SKM-1 treated with dmso at 0.1 percent for 144 hours (cell line): Measurements from ENCODE around the gene ACTA1.
A peak's percentile ranks its signal among the peaks of the same experiment; 100 is the strongest.
"Not testable (repeated sequence)": the region's sequence is repeated elsewhere in the genome, so short reads cannot be mapped to it uniquely, and the experiment has no call there.

Experiments
- DNase-seq: peaks from one replicate; lab custom pipeline; 2025; ENCODE audit not compliant: unreplicated experiment; lab: John Stamatoyannopoulos, UW

Gene ACTA1

DNA sequence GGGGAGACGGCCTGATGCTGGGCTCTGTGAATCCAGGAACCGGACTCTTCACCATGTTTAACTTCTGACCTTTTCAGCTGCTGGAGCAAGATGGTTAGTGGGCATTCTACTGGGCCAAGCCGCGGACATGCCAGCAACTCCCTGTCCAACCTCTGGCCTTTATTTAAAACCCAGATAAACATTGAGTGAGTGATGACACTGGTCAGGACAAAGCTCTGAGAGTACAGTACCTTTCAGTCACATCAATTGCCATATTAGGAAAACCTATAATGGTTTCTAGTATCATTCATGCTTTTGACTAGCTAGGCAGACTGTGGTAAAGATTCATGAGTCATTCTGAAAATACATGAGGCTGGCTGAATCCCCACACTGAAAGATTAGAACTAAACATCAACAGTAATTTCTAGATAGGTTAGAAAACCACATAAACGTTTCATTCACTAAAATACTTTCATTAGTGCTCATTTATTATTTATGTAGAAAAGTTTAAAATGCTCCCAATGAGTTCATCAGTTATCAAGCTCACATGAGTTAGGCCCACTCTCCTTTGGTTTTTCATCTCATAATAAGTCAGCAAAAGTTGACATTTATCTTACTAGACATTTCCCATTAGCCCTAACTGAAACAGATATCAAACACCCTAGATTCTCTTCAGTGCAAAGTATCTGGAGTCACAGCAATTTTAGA is 7.1 kb upstream of the ACTA1 start:
- DNase-seq, result no peak

DNA sequence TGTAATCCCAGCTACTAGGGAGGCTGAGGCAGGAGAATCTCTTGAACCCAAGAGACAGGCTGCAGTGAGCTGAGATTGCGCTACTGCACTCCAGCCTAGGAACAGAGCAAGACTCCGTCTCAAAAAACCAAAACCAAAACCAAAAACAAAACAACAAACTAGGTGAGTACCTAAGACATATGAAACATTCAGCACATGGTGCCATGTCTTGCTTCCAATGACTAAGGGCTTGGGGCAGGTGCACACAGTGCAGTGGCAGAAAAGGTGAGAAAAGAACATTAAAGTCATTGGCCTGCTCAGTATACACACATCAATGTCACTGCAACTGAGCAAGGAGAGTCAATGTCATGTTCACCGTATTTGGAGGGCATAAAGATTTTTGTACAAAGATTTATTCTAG is 4.1 kb upstream of the ACTA1 start:
- DNase-seq, result no peak

DNA sequence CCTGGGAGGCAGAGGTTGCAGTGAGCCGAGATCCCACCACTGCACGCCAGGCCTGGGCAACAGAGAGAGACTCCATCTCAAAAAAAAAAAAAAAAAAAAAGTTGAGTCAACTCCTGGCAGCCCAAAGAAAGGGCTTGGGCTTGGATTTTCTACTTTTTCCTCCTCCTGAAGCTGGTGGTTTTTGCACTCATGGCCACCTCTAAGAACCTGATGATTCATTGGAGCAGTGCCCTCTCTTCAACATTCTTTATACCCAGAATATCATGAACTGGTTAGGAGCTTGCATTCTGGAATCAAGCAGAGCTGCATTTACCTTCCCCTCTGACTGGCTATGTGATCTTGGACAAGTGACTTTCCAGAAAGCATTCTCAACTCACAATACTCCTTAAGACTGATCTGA is 3.5 kb upstream of the ACTA1 start:
- no peak for DNase-seq

DNA sequence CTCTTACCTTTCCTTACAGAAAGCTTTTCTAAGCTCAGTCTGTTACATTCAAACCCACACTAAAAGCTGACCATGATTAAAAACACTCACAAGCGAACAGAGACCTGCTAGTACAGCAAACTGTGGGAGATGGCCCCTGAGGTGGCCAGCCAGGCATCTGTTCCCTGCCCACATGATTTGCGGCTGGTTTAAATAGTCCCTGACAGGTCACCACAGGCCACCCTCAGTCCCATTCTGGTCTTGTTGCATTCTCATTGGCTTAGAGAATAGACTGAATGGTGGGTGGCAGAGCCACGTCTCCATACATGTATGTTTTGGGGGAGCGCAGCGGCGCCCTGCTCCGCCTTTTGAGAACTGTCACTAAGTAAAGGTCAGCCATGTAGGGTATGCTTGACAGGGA is 2.3 kb upstream of the ACTA1 start:
- DNase-seq, result no peak

DNA sequence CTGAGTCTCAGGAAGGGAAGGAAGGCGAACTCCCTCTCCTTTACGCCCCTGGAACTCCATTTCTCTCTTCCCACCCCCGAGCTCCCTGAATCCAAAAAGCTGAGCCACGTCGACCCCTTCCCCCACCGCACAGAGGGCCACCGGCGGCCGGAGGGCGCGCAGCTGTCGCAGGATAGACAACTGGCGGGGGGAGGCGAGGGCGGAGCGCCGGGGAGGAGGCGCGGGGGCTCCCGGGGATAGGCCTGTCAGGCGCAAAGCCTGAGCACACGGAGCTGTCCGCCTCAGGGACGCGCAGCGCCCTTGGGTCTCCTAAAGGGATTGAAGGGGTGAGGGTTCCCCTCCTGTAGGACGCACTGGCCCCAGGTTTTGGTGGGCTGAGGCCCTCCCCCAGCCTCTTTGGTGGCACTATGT is 752 bp upstream of the ACTA1 start:
- no peak for DNase-seq

DNA sequence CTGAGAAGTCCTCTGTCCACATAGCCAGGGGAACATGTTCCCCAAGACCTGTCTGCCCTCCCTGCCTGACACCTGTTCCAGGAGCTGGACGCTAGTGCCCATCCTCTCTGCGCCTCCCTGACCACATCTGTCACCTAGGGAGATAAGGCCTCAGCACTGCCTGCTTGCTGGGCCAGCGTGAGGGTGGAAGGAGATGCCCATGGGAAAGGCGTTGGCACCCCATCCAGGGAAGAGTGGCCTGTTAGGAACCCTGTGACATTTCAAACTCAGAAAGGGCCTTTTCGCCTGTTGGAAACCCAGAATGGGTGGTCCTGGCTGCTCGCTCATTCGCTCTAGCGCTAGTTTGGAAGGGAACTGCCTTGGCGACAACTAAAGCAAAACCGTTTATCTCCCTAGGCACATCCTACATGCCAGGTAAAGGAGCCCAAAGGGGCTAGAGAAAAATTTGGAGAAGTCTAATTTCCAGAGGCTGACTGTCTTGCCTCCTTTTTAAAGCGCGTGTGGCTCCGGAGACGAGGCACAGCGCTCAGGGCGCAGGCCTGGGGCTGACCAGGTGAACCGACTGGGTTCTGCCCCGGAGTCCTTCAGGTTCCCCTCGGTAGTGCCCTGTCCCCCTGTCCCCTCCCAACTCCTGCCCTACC is 410 bp downstream of the ACTA1 start:
- DNase-seq, result no peak

DNA sequence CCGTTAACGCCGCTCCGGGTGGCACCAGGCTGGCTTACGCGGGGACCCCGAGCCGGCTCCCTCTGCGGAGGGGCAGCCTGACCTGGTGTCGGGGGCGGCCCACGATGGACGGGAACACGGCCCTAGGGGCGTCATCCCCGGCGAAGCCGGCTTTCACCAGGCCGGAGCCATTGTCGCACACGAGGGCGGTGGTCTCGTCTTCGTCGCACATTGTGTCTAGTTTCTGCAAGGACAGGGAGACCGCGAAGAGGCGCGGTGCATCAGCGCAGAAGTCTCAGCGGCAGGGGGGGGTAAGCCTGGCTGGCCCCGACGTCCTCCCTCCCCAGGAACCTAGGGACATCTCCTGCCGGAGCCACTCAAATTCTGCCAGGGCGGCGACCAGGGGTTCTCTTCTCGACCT is 989 bp downstream of the ACTA1 start:
- DNase-seq, result no peak

DNA sequence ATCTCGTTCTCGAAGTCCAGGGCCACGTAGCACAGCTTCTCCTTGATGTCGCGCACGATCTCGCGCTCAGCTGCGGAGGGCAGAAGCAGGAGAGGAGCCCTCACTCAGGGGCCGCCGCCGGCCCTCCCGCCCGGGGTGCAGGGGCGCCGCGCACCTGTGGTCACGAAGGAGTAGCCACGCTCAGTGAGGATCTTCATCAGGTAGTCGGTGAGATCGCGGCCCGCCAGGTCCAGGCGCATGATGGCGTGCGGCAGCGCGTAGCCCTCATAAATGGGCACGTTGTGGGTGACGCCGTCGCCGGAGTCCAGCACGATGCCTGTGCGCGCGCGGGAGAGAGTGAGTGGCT is 1.8 kb downstream of the ACTA1 start:
- DNase-seq, result no peak

DNA sequence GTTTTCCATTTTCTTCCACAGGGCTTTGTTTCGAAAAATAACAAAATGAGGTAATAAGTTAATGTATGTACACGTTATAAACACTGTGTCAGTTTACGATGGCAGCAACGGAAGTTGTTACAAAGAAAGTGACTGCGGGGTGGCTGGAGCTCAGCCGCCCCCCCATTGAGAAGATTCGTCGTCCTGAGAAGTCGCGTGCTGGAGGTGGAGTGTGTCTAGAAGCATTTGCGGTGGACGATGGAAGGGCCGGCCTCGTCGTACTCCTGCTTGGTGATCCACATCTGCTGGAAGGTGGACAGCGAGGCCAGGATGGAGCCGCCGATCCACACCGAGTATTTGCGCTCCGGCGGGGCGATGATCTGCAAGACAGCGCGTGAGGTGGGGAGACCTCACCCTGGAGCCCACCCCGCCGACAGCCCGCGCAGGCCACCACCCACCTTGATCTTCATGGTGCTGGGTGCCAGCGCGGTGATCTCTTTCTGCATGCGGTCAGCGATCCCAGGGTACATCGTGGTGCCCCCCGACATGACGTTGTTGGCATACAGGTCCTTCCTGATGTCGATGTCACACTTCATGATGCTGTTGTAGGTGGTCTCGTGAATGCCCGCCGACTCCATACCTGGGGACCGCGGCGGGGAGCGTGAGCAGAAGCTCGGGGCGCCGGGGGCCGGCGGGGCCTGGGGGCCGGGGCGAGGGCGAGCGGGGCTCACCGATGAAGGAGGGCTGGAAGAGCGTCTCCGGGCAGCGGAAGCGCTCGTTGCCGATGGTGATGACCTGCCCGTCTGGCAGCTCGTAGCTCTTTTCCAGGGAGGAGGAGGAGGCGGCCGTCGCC is 2.4 kb downstream of the ACTA1 start:
- DNase-seq, result no peak

DNA sequence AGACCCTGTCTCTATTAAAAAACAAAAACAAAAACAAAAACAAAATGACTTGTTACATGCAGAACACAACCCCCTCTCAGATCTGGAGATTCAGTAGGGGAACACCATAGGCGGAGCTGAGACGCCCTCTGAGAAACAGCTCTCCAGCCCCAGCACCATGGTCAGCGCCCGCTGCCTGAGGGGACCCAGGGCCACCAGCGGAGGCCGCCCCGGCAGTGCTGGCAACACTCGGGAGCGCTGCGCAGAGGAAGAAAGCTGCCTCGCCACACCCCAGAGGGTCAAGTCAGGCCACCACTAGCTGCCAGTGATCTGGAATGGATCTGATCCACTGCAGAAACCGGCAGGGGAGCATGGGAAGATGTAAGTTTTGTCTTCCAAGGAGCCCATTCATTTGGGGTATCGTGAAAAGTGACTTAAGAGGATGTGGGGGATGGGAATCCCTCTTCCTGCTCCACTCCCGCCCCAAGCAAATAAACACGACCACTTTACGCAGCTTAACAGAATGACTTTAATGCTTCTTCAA is 3.1 kb downstream of the ACTA1 start:
- DNase-seq, result no peak

DNA sequence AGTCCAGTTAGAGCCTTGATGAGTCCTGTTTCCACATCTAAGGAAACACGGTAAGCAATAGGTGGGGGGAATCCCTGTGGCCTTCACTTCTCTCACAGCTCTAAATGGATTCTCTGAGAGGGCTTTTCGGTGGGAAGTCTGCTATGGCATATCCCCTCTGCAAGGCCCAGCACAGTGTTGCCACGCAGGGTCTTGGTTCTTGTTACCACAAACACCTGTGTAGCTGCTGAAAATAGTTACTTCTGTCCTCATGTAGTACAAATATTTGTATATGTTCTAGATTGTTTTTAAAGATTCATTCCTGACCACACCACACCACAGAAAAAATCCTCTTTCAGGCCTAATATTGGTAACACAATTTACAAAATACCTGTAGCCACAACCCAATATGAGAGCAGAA is 5.6 kb downstream of the ACTA1 start:
- no peak for DNase-seq

DNA sequence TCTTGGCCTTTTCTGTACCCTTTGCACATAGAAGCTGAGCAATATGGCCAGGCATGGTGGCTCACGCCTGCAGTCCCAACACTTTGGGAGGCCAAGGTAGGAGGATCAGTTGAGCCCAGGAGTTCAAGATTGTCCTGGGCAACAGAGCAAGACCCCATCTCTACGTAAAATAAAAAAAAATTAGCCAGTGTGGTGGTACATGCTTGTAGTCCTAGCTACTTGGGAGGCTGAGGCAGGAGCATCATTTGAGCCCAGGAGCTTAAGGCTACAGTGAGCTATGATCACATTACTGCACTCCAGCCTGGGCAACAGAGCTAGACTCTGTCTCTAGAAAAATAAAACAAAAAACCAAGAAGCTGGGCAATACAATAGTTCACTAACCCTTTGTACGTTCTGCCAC is 6.3 kb downstream of the ACTA1 start:
- no peak for DNase-seq

DNA sequence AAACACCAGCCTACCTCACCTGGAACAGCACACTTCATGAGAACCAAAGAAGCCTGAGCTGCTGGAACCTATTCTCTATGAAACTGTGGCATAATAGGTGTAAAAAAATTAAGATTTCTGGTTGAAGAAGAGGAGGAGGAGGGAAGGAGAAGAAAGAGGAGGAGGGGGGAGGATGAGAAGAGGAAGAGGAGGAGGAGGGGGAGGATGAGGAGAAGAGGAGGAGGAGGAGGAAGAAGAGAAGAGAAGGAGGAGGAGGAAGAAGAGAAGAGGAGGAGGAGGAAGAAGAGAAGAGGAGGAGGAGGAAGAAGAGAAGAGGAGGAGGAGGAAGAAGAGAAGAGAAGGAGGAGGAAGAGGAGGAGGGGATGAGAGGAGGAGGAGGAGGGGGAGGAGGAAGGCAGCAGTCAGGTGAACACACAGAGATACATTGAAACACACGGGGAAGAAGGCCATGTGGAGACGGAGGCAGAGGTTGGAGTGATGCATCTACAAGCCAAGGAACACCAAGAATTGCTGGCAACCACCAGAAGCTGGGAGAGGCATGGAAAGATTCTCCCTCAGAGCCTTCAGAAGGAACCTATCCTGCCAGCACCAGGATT is 8.2 kb downstream of the ACTA1 start:
- no peak for DNase-seq

DNA sequence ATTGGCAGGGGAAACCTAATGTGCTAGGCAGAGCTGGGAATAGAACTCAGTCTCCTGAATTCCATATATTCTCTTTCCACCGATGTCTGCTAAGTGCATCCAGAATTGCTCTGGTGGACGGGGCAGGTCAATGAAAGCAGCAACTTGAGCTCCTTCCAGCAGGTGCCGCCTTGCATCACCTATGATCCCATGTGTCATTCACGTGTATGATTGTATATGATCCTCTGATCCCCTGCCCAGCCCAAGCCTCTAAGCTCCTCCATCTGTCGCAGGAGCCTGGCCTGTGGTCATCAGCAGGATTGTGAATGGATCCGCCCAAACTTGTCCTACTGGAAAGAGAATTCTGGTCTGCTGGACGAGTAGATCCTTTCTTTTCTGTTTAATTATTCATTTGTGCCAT is 13.1 kb downstream of the ACTA1 start:
- no peak for DNase-seq

DNA sequence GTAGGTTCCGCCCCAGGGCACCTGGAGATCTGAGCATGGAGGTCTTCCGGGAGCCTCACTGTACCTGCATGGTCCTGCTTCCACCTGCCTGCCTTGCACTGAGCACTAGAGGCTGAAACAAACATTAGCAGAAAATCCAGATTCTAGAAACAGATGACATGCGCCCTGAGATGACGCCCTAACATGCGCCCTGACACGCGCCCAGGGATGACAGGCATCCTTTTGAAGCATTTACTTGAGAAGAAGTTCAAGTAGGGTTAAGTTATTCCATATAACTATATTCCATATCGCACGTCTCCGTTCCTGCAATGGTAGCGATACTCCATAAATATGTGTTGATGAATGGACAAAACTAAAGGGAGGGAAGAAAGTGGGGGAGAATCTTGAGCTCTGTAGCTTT is 13.7 kb downstream of the ACTA1 start:
- no peak for DNase-seq

DNA sequence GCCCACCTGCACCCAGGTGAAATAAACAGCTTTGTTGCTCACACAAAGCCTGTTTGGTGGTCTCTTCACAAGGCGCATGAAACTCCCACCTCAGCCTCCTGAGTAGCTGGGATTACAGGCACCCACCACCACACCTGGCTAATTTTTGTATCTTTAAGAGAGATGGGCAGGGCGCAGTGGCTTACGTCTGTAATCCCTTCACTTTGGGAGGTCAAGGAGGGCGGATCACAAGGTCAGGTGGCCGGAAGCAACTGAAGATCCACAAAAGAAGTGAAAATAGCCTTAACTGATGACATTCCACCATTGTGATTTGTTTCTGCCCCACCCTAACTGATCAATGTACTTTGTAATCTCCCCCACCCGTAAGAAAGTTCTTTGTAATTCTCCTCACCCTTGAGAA is 15.3 kb downstream of the ACTA1 start:
- DNase-seq, result not testable (repeated sequence)

DNA sequence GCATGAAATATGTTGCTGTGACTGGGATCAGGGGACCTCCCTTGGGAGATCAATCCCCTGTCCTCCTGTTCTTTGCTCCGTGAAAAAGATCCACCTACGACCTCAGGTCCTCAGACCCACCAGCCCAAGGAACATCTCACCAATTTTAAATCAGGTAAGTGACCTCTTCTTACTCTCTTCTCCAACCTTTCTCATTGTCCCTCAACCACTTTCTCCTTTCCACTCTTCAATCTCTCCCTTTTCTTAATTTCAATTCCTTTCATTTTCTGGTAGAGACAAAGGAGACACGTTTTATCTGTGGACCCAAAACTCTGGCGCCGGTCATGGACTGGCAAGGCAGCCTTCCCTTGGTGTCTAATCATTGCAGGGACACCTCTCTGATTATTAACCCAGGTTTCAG is 21.1 kb downstream of the ACTA1 start:
- DNase-seq, result not testable (repeated sequence)

DNA sequence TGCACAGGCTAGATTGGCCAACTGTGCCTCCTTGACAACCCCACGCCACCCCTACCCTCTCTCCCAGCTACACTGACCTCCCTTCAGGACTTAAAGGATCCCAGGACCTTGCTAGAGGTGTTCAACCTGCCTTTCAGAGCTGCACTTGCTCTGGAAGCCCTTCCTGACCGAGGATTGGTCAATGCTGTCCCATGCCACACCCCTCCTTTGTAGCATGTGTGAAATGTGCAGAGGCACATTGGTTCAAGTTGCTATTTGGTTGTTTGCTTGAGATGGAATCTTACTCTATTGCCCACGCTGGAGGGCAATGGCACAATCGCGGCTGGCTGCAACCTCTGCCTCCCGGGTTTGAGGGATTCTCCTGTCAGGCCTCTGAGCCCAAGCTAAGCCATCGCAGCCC is 21.8 kb downstream of the ACTA1 start:
- DNase-seq, result no peak

DNA sequence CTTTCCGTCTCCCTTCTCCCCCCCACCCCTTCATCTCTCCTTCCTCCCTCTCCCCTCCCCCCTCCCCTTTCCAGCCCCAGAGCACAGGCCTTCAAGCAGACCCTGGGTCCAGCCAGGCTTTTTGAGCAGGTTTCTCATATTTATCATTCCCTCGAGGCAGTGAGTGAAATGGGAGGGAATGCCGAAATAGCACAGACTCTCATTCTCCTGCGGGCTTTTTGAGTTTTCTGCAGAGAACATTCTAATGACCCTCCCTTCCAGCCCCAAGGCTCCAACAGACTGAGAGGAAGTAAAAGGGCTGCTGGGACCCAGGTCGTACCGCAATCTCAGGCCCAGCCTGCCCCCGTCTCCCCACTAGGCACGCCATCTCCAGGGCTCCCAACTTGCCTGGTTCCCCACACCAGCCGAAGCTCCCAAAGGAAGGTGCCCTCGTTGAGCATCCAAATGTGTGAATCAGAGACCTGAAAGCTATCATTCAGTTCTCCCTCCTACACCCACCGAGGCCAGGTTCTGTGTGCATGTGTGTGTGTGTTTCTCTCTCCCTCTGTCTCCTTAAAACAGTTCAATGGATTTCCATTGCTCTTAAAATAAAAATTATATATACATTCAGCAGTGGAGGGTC is 22.3 kb downstream of the ACTA1 start:
- DNase-seq, result no peak

DNA sequence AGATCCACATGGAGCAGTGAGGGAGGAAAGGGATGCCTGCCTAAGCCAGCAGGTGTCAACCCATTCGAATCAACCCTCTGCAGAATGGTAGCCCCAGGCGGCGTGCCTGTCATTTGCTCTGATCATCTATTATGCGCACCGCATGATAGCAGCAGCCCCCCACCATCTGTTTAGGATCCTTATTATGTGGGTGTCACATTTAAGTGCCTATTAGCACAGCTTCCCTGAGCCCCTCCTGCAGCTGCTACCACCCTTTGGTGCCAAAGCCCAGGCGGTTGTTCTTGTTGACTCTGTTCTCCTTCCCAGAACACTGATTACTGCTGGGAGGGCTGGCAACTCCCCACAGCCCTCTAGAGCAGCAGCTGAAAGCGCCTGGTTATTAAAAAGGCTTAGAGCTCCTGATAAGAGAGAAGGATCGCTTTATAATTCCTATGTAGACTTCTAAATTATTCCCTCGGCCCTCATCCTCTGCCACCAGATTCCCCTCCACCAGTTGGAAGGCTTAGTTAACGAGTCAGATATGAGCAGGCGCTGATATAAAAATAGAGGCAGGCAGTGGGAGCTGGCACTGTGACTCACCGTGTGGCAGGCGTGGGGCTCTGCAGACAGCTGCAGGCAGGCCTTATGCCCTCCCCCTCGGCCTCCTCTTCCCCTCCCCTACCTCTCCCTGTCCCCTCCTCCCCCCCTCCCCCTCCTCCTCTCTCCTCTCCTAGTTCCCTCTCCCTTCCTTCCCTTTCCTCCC is 23.0 kb downstream of the ACTA1 start:
- DNase-seq, result peak; percentile 63

DNA sequence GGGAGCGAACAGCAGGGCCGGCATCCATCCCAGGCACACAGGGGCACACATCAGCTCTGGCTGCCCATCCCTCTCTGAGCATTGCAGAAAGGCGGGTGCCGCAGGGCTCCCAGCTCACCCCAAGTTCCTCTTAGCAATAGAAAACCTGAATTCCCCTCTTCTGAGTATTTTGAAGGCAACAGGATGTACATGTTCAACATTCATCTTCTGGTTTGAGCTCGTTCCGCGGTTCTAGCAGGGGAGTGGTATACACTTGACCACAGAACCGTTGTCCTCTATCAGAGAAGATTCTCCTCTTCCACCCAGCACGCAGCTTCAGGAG is 23.6 kb downstream of the ACTA1 start:
- DNase-seq, result peak; percentile 25
